GM19099 (cell line): ENCODE data around the gene GDF11.

ENCODE experiments used
- POLR2A ChIP-seq: IDR thresholded peaks from 3 replicates; pipeline ENCODE4 v1.6.1; 2011; ENCODE audit warnings: low read depth; ENCODE audit not compliant: insufficient read length; ENCODE audit errors: extremely low read depth

GDF11 gene

DNA sequence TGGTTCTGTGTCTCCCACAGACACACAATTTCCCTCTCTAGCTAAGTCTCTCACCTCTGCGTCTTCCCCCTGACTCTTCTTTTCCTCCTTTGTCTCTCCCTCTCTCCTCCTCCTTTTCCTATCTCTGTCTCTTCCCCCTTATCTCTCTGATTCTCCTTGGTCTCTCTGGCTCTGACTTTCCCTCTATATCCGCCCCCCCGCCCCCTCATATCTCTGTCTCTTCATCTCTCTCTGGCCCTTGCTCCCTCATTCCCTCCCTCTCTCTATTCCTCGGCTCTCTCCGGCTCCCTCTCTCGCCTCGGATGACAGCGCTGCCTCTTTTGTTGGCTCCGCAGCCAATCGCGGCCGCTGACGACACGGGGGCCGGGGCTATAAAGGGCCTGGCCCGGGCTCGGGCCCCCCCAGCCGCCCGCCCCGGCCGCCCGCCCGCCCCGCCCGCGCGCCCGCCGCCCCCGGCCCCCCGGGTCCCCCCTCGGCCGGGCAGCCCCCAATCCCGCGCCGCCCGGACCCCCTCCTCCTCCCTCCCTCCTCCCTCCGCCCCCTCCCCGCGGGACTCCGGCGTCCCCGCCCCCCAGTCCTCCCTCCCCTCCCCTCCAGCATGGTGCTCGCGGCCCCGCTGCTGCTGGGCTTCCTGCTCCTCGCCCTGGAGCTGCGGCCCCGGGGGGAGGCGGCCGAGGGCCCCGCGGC is at the start of gene GDF11:
GDF11 (plus strand) TSS at position 404 of the 687 bp plus-strand sequence; CDS start at position 599, 195 bp downstream.
- TF ChIP-seq POLR2A, result no peak

GRCh38 chr12:55693323-55694187 is 49.4 kb upstream of the GDF11 start:
- no peak for TF ChIP-seq POLR2A

DNA sequence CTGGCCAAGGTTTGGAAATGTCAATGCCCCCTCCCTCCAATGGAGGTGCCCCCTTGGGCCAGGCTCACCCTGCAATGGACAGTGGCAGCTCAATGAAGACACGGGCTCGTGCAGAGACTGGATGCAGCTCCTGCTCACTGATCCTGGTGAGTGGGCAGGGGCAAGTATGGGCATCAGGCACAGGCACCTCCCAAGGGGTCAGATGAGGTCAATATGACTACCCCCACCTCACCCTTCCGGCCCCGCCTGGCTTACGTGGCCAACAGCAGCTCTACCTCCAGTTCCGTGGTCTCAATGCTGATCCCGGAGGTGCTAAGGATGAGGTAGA is 48.8 kb upstream of the GDF11 start:
- TF ChIP-seq POLR2A, result no peak

DNA sequence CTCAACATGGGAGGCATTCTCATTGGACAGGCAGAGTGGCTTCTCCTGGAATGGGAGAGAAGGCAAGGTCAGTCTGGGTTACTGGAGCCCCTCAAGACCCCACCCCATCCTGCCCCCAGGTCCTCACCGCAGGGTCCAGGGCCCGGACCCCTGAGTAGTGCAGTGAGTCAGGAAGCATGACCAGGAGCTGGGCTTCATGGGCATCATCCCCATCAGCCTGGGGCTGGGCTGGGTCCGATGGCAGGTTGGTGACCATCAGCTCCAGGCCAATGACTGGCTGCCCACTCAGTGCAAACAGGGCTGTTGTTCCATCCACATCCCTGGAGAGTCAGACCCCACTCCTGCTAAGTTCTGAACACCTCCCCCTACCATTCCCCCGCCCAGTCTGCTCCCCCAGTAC is 48.3 kb upstream of the GDF11 start:
- TF ChIP-seq POLR2A, result no peak

DNA sequence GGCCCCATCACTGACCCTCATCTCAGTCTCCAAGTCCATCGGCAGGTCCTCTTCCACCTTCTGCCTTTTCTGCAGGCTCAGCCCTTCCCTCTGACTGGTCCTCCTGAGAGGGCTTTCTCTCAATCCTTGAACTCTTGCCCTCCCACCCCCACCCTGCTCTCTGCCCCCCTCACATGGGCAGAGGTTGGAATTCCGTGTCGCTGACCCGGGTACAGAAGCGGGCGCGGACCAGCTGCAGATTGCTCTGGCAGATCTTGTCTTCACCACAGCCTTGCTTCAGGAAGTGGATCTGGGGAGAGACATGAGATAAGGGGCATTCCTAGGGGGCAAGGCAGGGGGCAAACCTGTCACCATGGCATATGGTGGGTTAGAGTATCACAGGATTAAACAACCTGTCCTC is 47.6 kb upstream of the GDF11 start:
- no peak for TF ChIP-seq POLR2A

DNA sequence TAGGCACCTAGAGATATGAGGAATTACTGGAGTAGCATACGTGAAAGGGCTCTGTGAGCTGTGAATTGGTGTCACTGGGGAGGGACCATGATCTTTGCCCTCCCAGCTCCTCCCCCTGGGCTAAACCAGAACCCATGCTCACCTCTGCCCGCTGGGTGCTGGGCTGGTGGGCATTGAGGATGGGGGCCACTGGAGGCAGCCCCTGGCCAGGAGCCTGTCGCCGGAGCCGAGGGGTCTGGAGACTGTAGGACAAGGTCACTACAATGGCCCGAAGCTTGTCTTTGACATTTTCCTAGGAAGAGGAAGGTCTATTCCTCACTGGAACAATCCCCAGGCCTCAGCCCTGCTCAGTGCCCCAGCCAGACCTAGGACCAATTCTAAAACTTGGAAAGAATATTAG is 46.8 kb upstream of the GDF11 start:
- TF ChIP-seq POLR2A, result no peak

DNA sequence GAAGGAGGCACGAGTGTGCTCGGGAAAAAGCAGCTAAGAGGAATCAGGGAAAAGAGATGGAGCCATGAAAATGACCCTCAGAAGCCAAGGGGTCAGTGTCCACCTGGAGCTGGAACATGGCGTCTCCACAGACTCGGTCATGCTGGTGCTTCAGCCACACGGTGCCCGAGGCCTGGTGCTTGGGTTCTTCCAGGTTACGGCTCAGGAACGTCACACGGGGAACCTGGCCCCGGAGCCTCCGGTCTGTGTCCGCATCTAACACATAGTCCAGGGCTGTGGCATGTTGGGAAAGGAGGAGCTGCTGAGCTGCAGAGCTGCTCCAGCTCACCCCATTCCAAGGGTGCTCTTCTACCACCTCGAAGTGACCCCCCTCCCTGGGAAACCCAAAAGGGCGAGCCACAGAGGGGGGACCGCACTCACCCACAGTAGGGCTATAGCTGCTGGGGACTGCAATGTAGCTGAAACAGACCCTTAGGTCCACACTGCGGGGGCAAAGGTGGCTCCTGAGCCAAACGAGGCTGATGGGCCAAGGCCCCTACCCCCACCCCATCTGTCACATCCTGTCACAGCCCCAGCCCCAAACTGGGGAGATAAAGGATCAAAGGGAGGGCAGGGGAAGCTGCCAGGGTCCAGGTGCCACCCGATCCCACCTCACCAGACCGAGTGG is 46.0 kb upstream of the GDF11 start:
- TF ChIP-seq POLR2A, result no peak

- no peak for TF ChIP-seq POLR2A
Observed at GRCh38 chr12:55697686-55698085, 45.2 kb upstream of the GDF11 start.

GRCh38 chr12:55698241-55698955 is 44.5 kb upstream of the GDF11 start:
- TF ChIP-seq POLR2A, result no peak

- no peak for TF ChIP-seq POLR2A
Observed at GRCh38 chr12:55698965-55699364, 44.0 kb upstream of the GDF11 start.

DNA sequence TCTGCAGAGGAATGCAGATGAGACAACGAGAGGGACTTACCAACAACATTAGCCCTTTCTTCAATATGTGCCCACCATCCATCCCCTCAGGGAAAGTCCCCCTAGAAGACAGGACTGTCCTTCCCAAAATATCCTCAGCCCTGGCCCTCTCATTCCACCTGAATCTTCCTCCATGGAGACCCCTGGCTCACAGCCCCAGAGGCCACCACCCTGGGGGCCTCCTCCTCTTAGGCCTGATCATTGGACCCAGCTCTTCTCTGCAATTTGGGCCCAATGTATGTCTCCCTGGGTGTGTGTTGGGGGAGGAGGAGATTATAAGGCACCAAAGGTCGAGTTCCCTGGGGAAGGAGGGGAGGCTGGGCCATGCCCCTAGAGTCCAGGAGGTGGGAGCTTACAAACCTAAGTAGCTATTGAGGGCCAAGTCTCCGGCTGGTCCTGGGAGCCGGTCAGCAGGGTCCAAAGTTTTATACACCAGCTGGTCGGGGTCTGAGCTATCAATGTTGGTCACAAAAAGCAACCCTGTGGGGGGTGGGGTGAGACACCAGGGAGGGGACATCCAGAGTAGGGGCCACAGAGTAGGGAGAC is 43.4 kb upstream of the GDF11 start:
- no peak for TF ChIP-seq POLR2A

GRCh38 chr12:55700255-55701018 is 42.5 kb upstream of the GDF11 start:
- no peak for TF ChIP-seq POLR2A

- TF ChIP-seq POLR2A, result no peak
Observed at GRCh38 chr12:55702861-55703260, 40.1 kb upstream of the GDF11 start.

GRCh38 chr12:55703288-55703687 is 39.6 kb upstream of the GDF11 start:
- no peak for TF ChIP-seq POLR2A
